Measurements from ENCODE around the gene MEFV. TPM values are rescaled to one million over a fixed set of nuclear protein-coding genes. Genes with fewer than 3 reads are reported as not detected.

MEFV gene
- total and polyA plus RNA-seq, 10 of the 15 experiments (the other 5 are each of a cell fraction or from before 2014, with no cell fraction given), result 0.03 to 0.11 (median 0.09) TPM; not detected in 5

- TF ChIP-seq SKIL (IDR thresholded peaks at IDR 0.05; ENCODE audit: low read depth, poor library complexity, severe bottlenecking) (peak; percentile 78), MYB (IDR thresholded peaks at IDR 0.05; ENCODE audit: borderline replicate concordance, low read depth, low read length) (no peak), MXI1 (IDR thresholded peaks at IDR 0.05; ENCODE audit: low read depth, low read length) (peak; percentile 93), SUPT20H (IDR thresholded peaks at IDR 0.05; ENCODE audit: borderline replicate concordance, control insufficient read depth, low read depth, low read length) (no peak), SMARCA5 (IDR thresholded peaks at IDR 0.05) (peak; percentile 75), PML (IDR thresholded peaks at IDR 0.05; ENCODE audit: low read length) (peak; percentile 94), EGR1 (IDR thresholded peaks at IDR 0.05; ENCODE audit: borderline replicate concordance in 1 of 2, low read depth in 2 of 2, low read length in 2 of 2) (peak in 1 of 2 experiments; percentile 30; a peak in 1 of 3 replicates), NRF1 (conservative IDR thresholded peaks at IDR 0.05; ENCODE audit: low read depth, low read length) (peak; percentile 59), SMAD1 (IDR thresholded peaks at IDR 0.05; ENCODE audit: low read depth, partially characterized antibody) (peak; percentile 70), CUX1 (IDR thresholded peaks at IDR 0.05; ENCODE audit: insufficient replicate concordance, low read depth, low read length) (no peak), ATF2 (IDR thresholded peaks at IDR 0.05; ENCODE audit: low read length) (no peak), GATAD2B (conservative IDR thresholded peaks at IDR 0.05; ENCODE audit: low read depth) (peak; percentile 64), EED (IDR thresholded peaks at IDR 0.05; ENCODE audit: low read depth) (peak; percentile 68), HDAC6 (IDR thresholded peaks at IDR 0.05; ENCODE audit: unreplicated experiment) (no peak), ATF7 (IDR thresholded peaks at IDR 0.05; ENCODE audit: low read depth) (peak; percentile 82), E2F4 (IDR thresholded peaks at IDR 0.05; ENCODE audit: low read depth, low read length) (0 out of 2 replicates have a peak, but pooled peaks have one; percentile 4), CBX5 (IDR thresholded peaks at IDR 0.05; ENCODE audit: low read depth) (no peak)
Observed at GRCh38 chr16:3282730-3283542, 26.5 kb upstream of the MEFV start, which contains the start of gene ZNF263 (continued).
